Measurements from ENCODE around the gene AFF2. TPM values are rescaled to one million over a fixed set of nuclear protein-coding genes. Genes with fewer than 3 reads are reported as not detected.

Gene AFF2
- total RNA-seq, 1 experiment from 2014 or later = 0.05 TPM

- no peak for TF ChIP-seq SRF (IDR thresholded peaks at IDR 0.05; ENCODE audit: low read depth)
- TF ChIP-seq CTCF (IDR thresholded peaks at IDR 0.05 in 2 of 3, conservative IDR thresholded peaks at IDR 0.05 in 1 of 3; ENCODE audit: borderline replicate concordance in 1 of 3, insufficient read depth in 1 of 3, low read depth in 2 of 3, low read length in 2 of 3) = no peak
Measured at GRCh38 chrX:149010013-149010852, 509.8 kb downstream of the AFF2 start (continued).

- H4K20me1 ChIP-seq (ENCODE audit: insufficient read depth) = no peaks in the 10 kb centered on the region
- ChIA-PET CTCF (no interaction called here), RAD21 (ENCODE audit: low non-redundant PET in 1 of 2, low total read pairs in 2 of 2, uncharacterized antibody in 2 of 2, unreplicated experiment in 2 of 2) (no interaction called here), POLR2A (no interaction called here)
- no peak overlapping the region for H3K9ac ChIP-seq (ENCODE audit: low read length)
- H3K4me2 ChIP-seq (ENCODE audit: low read length) = no peak overlapping the region
- BruUV-seq (replicated peaks) = no TSS peak
- no peaks in the 10 kb centered on the region for H3K27me3 ChIP-seq (ENCODE audit: insufficient read depth, low read length)
- H3K9me2 ChIP-seq (ENCODE audit: insufficient read depth) = no peaks in the 10 kb centered on the region
- H2AFZ ChIP-seq (ENCODE audit: low read depth, low read length, poor library complexity, severe bottlenecking) = no peak overlapping the region
- no peak overlapping the region for H3K27ac ChIP-seq (ENCODE audit: low read depth, low read length)
- H3K9me3 ChIP-seq (ENCODE audit: control insufficient read depth in 1 of 2, insufficient read depth in 1 of 2, low read depth in 1 of 2, low read length in 2 of 2) = no peaks in the 10 kb centered on the region; a peak in 1 of 4 replicates
- no peaks in the 10 kb centered on the region for H3K36me3 ChIP-seq (ENCODE audit: control insufficient read depth in 1 of 2, insufficient read depth in 2 of 2, low read length in 2 of 2)
- no peaks in the 10 kb centered on the region for H3K79me2 ChIP-seq (ENCODE audit: insufficient read depth, low read length)
- no peak overlapping the region for H3K4me3 ChIP-seq (replicated peaks in 1 of 2; ENCODE audit: low read depth in 1 of 2, low read length in 2 of 2)
- intact Hi-C loops (cut with micrococcal nuclease) = no loop called here
- H3K4me1 ChIP-seq (ENCODE audit: control insufficient read depth in 1 of 2, insufficient read depth in 2 of 2, low read length in 2 of 2) = no peaks in the 10 kb centered on the region
- no peak for ATAC-seq
- no peak for DNase-seq (ENCODE audit: low read depth, low spot score)
- TF ChIP-seq JUND (IDR thresholded peaks at IDR 0.05) (no peak), YY1 (IDR thresholded peaks at IDR 0.05; ENCODE audit: extremely low read depth, insufficient replicate concordance, low read depth, low read length) (no peak), ZNF274 (IDR thresholded peaks at IDR 0.05; ENCODE audit: low read depth, low read length) (no peak), SRF (IDR thresholded peaks at IDR 0.05; ENCODE audit: low read depth) (no peak), SIN3A (IDR thresholded peaks at IDR 0.05; ENCODE audit: low read depth) (no peak), TCF7L2 (IDR thresholded peaks at IDR 0.05; ENCODE audit: borderline replicate concordance, extremely low read depth, insufficient read depth, insufficient read length) (no peak), POLR2A (IDR thresholded peaks at IDR 0.05; ENCODE audit: borderline replicate concordance, extremely low read depth, insufficient read depth, insufficient read length) (no peak), CEBPB (IDR thresholded peaks at IDR 0.05; ENCODE audit: low read depth) (no peak), CBX3 (IDR thresholded peaks at IDR 0.05; ENCODE audit: low read depth) (no peak), ZBTB33 (IDR thresholded peaks at IDR 0.05; ENCODE audit: extremely low read depth, insufficient replicate concordance, low read length) (no peak), ZFX (IDR thresholded peaks at IDR 0.05) (no peak), EZH2phosphoT487 (IDR thresholded peaks at IDR 0.05; ENCODE audit: borderline replicate concordance) (no peak), EZH2 (IDR thresholded peaks at IDR 0.05) (no peak)
Measured at GRCh38 chrX:149010853-149011224, 510.4 kb downstream of the AFF2 start.

Data from HCT116 (cell line).